B cell (primary cell): ENCODE data around the gene RNF141.

Experiments
- CTCF ChIP-seq: fragments of 200-600 bp; IDR thresholded peaks from one replicate; pipeline ENCODE4 v1.8.0; 2022; ENCODE audit warnings: antibody characterized with exemption, mild to moderate bottlenecking
- EZH2 ChIP-seq: IDR thresholded peaks from 2 replicates; pipeline ENCODE4 v1.6.1; 2012; ENCODE audit warnings: borderline replicate concordance, low read depth, mild to moderate bottlenecking, moderate library complexity, low read length; ENCODE audit not compliant: insufficient read depth, poor library complexity, severe bottlenecking

- TF ChIP-seq CTCF = no peak
- no peak for TF ChIP-seq EZH2
Measured at GRCh38 chr11:10561947-10562346, 21.0 kb upstream of the RNF141 start.
